Stimulated activated CD8-positive, alpha-beta memory T cell treated with anti-CD3 and anti-CD28 coated beads, Interleukin-15, amount 100 ng/mL, for 24 hours (primary cell): ENCODE measurements around the gene UGT1A7.

Experiments
- DNase-seq: peaks from one replicate; pipeline ENCODE4 v3.0.0-alpha.2; 2020; ENCODE audit warnings: low read depth

Gene UGT1A7

GRCh38 chr2:233799087-233799665 lies 117.5 kb downstream of the UGT1A7 start:
- no peak for DNase-seq

- DNase-seq: no peak
These were observed 118.0 kb downstream of the UGT1A7 start for GRCh38 chr2:233799716-233800115.

DNA sequence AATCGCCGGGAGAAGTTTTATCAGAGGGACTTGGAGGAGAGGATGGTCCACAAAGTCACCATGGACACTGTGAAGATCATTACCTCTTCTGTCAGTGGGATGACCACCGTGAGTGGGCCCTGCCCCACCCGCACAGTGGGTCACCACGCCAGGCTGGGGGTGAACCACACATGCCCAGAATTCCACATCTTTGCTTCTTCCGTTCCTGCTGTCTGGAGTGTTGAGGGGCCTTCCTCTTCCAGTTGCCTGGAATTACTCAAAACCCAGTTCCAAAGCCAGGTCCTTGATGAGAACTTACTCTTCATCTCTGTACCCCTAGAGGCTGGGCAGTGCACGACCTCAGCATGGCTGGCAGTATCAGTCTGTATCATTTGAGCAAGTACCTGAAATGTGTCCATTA lies 118.5 kb downstream of the UGT1A7 start:
- no peak for DNase-seq

GRCh38 chr2:233801357-233802131 lies 119.8 kb downstream of the UGT1A7 start:
- DNase-seq: no peak

DNA sequence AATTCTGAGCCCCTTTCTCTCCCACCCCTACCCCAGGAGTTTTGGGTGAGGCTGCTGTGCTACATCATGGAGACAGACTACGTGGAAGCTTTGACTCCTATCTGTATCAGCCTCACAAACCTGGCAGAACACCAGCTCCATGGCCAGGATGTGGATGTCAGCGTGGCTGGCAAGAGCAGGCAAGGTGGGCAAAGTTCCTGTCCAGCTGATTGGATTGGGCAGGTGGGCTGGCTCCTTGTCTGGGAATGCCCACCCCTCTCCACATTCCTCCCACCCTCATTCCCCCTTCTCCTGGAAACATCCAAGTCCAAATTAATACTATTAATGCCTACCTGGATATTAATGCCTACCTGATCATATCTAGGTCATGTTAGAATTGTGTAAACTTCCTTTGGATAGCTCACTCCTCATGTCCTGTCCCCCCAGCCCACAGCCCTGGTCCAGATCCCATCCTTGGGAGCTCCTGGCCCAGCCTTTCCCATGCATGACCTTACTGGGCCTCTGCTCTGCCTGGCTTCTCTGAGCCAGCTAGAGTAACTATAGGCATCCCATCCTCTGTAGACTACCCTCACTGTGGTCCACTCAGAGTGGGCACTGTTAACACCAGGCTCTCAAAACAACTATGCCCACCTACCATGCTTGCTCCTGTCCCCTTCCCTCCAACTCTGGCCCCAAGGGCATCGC lies 120.6 kb downstream of the UGT1A7 start:
- no peak for DNase-seq

DNA sequence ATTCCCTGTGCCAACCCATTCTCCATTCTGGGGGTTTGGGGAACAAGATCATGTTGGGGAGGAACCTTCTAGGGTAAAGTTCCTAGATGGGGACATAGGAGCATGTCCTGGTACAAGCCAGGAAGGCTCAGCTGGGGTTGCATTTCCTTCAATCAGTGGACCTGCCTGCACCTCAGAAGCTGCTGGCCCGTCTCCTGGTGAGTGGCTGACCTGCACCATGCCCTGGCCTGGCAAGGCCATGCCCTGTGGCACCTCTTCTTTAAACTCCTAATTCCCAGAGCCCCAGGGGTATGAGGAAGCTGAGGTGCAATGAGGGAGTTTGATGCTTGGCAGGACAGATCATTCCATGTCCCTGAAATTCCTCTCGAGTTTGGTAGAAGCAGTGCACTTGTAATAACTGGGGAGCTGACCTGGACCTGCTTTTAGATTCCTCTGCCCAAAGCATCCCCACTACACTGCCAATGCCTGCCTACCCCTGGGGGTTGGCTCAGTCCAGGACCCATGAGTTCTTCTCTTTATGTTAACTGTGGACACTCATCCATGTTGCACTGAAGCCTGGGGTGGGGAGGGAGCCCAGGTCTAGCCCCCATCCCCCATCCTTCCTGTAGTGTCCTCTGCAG lies 121.7 kb downstream of the UGT1A7 start:
- DNase-seq: no peak

GRCh38 chr2:233803994-233804393 lies 122.3 kb downstream of the UGT1A7 start:
- DNase-seq: no peak

GRCh38 chr2:233807215-233807865 lies 125.6 kb downstream of the UGT1A7 start:
- DNase-seq: no peak

DNA sequence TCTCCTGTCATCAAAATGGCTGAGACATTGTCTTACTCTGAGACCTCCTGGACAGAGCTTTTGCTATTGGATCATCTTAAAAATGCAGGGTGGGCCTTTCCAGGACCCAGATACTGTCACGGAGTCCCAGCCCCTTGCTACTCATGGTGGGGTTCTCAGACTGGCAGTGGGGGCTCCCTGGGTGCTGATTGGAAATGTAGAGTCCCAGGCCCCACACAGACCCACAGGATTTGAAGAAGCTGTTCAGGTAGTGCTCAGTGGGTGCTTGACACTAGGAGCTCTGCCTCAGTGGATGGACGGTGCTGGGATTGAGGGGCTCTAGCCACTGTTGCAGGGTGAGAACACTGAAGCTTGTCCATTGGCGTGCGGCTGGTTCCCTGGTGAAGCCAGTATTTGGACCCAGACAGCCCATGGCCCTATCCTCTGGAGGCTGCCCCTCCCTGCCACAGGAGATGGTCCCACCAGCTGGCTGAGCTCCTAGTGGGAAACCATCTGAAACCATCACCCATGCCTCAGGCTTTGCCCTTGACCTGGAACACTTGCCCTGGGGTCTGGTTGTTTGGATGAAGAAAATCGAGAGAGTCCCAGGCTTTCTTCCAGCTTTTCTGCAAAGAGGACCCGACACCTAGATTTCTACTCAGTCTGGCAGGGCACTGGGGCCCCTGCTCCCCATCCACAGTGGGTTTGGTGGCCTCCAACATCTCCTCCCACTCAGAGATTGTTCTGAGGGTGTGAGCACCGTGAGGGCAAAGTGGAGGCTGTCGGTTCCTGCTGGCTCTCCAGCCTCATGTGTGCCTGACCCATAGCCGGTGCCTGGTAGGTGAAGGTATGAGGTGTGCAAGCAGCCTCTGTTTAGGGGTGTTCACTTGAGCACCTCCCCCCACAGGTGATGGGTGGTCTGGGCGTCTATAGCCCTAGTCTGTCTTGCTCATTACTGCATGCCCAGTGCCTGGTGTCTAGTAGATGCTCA lies 126.5 kb downstream of the UGT1A7 start:
- DNase-seq: no peak

- DNase-seq: no peak
These were observed 128.7 kb downstream of the UGT1A7 start for GRCh38 chr2:233810385-233810784.

- DNase-seq: no peak
These were observed 129.4 kb downstream of the UGT1A7 start for GRCh38 chr2:233811087-233811486.

GRCh38 chr2:233811732-233812131 lies 130.0 kb downstream of the UGT1A7 start:
- DNase-seq: no peak

DNA sequence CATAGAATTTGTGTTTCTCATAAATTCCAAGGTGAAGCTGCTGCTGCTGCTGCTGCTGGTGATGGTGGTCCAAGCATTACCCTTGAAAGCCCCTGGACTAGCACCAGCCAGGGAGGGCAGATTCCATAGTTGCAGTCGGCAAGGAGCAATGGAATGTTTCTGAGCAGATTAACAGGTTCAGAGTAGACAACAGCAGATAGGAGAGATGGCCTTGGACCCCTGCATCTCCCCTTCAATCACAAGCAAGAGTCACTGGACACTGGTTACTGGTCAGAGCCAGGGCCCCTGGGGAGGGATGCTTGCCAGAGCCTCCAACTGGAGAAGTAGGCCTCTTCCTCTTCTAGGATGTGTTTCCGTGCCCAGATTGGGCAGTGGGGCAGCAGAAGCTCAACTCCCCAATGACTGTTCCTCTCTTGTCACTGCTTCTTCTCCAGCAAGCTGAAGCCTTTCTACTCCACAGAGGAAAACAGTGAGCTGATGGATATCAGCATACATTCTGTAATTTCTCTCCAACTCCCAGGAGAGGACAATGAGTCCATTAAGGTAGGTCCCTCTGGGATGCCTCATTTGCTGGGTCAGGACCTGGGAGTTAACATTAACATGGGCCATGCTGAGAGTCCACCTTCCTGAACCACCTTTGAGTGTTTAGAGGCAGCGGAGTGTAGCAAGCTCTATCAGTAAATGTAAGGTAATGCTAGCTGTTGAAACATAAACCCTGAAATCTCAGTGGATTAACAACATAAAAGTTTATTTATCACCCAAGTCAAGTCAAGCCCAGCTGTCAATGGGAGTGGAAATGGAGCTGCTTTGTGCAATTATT lies 131.7 kb downstream of the UGT1A7 start:
- no peak for DNase-seq

GRCh38 chr2:233814056-233814835 lies 132.5 kb downstream of the UGT1A7 start:
- no peak for DNase-seq

- DNase-seq: no peak
These were observed 134.2 kb downstream of the UGT1A7 start for GRCh38 chr2:233815861-233816260.

GRCh38 chr2:233816334-233816733 lies 134.6 kb downstream of the UGT1A7 start:
- no peak for DNase-seq

DNA sequence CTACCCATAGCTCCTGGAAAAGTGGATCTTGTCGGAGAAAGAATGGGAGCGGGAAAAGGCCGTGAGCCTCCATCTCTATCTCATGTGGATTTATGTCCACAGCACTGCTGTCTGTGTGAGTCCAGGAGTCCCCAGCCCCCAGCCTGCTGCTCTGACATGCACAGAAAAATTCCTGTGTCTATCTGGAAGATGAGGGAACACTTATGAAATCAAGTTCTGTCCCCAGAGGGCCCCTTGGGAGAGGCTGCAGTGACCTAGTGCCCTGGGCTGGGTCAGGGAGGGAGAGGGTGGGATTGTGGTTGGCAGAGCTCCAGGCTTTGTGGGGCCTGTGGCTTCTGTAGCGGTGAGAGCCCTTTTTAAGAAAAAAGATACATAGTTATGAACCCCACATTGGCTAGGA lies 135.1 kb downstream of the UGT1A7 start:
- DNase-seq: no peak

DNA sequence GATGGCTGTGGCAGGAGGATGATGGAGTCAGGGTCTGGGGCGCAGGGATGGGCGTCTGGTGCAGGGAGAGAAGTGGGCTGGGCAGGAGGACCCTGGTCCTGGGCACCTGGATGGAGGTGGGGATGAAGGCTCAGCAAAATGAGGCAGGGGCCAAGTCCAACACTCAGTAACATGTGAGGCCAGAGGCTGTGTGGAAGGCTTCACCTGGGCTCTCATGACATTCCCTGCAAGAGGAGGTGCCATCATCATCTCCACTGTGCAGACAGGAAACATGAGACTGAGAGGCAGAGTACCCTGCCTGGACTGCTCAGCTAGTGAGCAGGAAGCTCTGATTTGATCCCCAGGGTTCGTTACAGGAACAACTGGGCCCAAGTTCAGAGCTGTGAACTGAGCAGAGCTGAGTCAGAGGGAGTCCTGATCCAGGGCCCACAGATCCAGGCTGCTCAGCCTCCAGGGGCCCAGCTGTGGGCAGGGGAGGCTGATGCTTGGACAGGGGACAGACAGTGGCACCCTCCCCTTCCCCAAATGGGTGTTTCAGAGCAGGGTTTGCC lies 135.7 kb downstream of the UGT1A7 start:
- DNase-seq: no peak

GRCh38 chr2:233817995-233818638 lies 136.4 kb downstream of the UGT1A7 start:
- no peak for DNase-seq
